Testis (tissue), 2 donors: ENCODE results near the gene ASB13.

Experiments used
- CTCF ChIP-seq, 3 experiments: fragments of 450-650 bp in 2 of 3; fragments of 200-600 bp in 1 of 3; sonication (generic) in 1 of 3; IDR thresholded peaks; one replicate each; pipeline ENCODE4 v1.5.1; 2016 to 2019; ENCODE audit warnings: antibody characterized with exemption in 3 of 3, mild to moderate bottlenecking in 2 of 3, moderate library complexity in 1 of 3
- POLR2A ChIP-seq: fragments of 450-650 bp; IDR thresholded peaks from one replicate; pipeline ENCODE4 v1.6.1; 2017; ENCODE audit warnings: antibody characterized with exemption, mild to moderate bottlenecking, moderate library complexity

- TF ChIP-seq POLR2A: no peak
- no peak for TF ChIP-seq CTCF (IDR thresholded peaks at IDR 0.05)
Measured at GRCh38 chr10:5652746-5653145, 13.6 kb downstream of the ASB13 start.
